IPS DF 19.7 (cell line): ENCODE data around the gene ETV7.
"Not testable (repeated sequence)": the region's sequence is repeated elsewhere in the genome, so short reads cannot be mapped to it uniquely, and the experiment has no call there.

ENCODE experiments used
- DNase-seq: peaks from one replicate; pipeline ENCODE4 v3.0.0-alpha.2; 2013; ENCODE audit warnings: low read depth, low spot score

The ETV7 gene

GRCh38 chr6:36364061-36364635, 23.3 kb downstream of the ETV7 start:
- not testable (repeated sequence) for DNase-seq

- DNase-seq = not testable (repeated sequence)
Measured at GRCh38 chr6:36363371-36363752, 24.1 kb downstream of the ETV7 start.

- no peak for DNase-seq
Measured at GRCh38 chr6:36362551-36363370, 24.7 kb downstream of the ETV7 start.

- DNase-seq = no peak
Measured at GRCh38 chr6:36361071-36361470, 26.4 kb downstream of the ETV7 start.

- DNase-seq = no peak
Measured at GRCh38 chr6:36360241-36361054, 27.0 kb downstream of the ETV7 start.

GRCh38 chr6:36358226-36358915, 29.1 kb downstream of the ETV7 start:
- no peak for DNase-seq

GRCh38 chr6:36357872-36358225, 29.6 kb downstream of the ETV7 start:
- no peak for DNase-seq

- no peak for DNase-seq
Measured at GRCh38 chr6:36355819-36356218, 31.6 kb downstream of the ETV7 start.

- no peak for DNase-seq
Measured at GRCh38 chr6:36353411-36353915, 34.0 kb downstream of the ETV7 start.

GRCh38 chr6:36352477-36353157, 34.9 kb downstream of the ETV7 start:
- no peak for DNase-seq

- no peak for DNase-seq
Measured at GRCh38 chr6:36350681-36351571, 36.5 kb downstream of the ETV7 start.

- DNase-seq = no peak
Measured at GRCh38 chr6:36350082-36350481, 37.4 kb downstream of the ETV7 start.

- DNase-seq = no peak
Measured at GRCh38 chr6:36349240-36349639, 38.2 kb downstream of the ETV7 start.

- no peak for DNase-seq
Measured at GRCh38 chr6:36347621-36348020, 39.8 kb downstream of the ETV7 start.

GRCh38 chr6:36346486-36347273, 40.8 kb downstream of the ETV7 start:
- no peak for DNase-seq

- DNase-seq = no peak
Measured at GRCh38 chr6:36345681-36346466, 41.6 kb downstream of the ETV7 start.

- DNase-seq = no peak
Measured at GRCh38 chr6:36343109-36343680, 44.3 kb downstream of the ETV7 start.
